Kidney (tissue), 14 donors: ENCODE measurements around the gene LPCAT1. TPM values are rescaled to one million over a fixed set of nuclear protein-coding genes. Genes with fewer than 3 reads are reported as not detected.

ENCODE experiments used
- DNase-seq, 5 donors: peaks; one replicate each; pipeline ENCODE4 v3.0.0-alpha.2; 2013 to 2020
- FAIRE-seq: peaks from 2 replicates; lab custom pipeline; 2012; peaks lifted over from hg19 to GRCh38; lab: Jason Lieb, UNC
- H3K27ac ChIP-seq, 2 donors: one replicate each; pipeline ENCODE4 v1.7.0; 2013; ENCODE audit warnings: low read depth in 2 of 2, low read length in 2 of 2, inconsistent platforms in 1 of 2
- H3K27me3 ChIP-seq: one replicate; pipeline ENCODE4 v1.7.1; 2013; ENCODE audit warnings: low read length, inconsistent platforms; ENCODE audit not compliant: control insufficient read depth, insufficient read depth
- H3K36me3 ChIP-seq, 3 donors: one replicate each; pipeline versions ENCODE4 v1.7.0 to v1.7.1; 2013; ENCODE audit warnings: low read length in 3 of 3, control low read depth in 1 of 3, inconsistent platforms in 1 of 3; ENCODE audit not compliant: insufficient read depth in 3 of 3, control insufficient read depth in 2 of 3
- H3K4me1 ChIP-seq, 3 donors: one replicate each; pipeline versions ENCODE4 v1.7.0 to v1.7.1; 2013; ENCODE audit warnings: low read length in 3 of 3, inconsistent platforms in 1 of 3, low read depth in 1 of 3; ENCODE audit not compliant: control insufficient read depth in 2 of 3, insufficient read depth in 2 of 3
- H3K4me3 ChIP-seq, 3 donors: one replicate each; pipeline versions ENCODE4 v1.7.0 to v1.8.1; 2013; ENCODE audit warnings: low read length in 3 of 3, control low read depth in 1 of 3, inconsistent platforms in 1 of 3
- H3K9ac ChIP-seq, 3 donors: one replicate each; pipeline versions ENCODE4 v1.7.0 to v1.7.1; 2013; ENCODE audit warnings: low read length in 3 of 3, control low read depth in 1 of 3, inconsistent platforms in 1 of 3
- H3K9me3 ChIP-seq, 3 donors: one replicate each; pipeline versions ENCODE4 v1.7.0 to v1.7.1; 2013; ENCODE audit warnings: low read length in 3 of 3, control low read depth in 1 of 3, inconsistent platforms in 1 of 3; ENCODE audit not compliant: control insufficient read depth in 2 of 3, insufficient read depth in 1 of 3
- intact Hi-C: fragments of 100-400 bp; cut with DNase I; formaldehyde crosslinking; loops from one replicate; pipeline ENCODE4 v1.11.1; 2022
- polyA plus RNA-seq: library from polyadenylated mRNA; stranded (reverse); fragments of 350-450 nt; fragmentation: Illumina TruSeq; extraction: RNeasy Lipid Tissue Mini Kit (QIAGEN cat#74804); gene quantifications from one replicate; pipeline ENCODE4 v1.2.3, GENCODE V29; 2014; ENCODE audit warnings: low read depth, low replicate concordance; ENCODE audit not compliant: insufficient read depth
- total RNA-seq: library from RNA; stranded (reverse); fragmentation: NEBNext Ultra II Directional; extraction: Animal tissue kit (Norgen Biotek cat#: 25700); gene quantifications from one replicate; pipeline ENCODE4 v1.2.1, GENCODE V29; 2021
- TF ChIP-seq, protein P1 (sequence below): IDR thresholded peaks from 3 replicates; pipeline ENCODE4 v1.5.1; 2012; ENCODE audit warnings: mild to moderate bottlenecking, moderate library complexity, borderline replicate concordance; ENCODE audit not compliant: insufficient read depth; ENCODE audit errors: extremely low read depth
- donor health status: control.
- donor health status: control.
- donor health status: control.
- donor health status: control.
- donor health status: control.
- donor health status: DM: yes; HTN: yes; CAD: no.
- donor health status: Normal renal cell carcinoma (clear cell type).

LPCAT1 gene
- total and polyA plus RNA-seq, 2 donors from 2014 or later = 22.2 to 46.5 TPM

- Histone ChIP-seq H3K4me1 (peaks cover 0 to 7% (median 5%) of the 10 kb centered on the region in 3 donors), H3K27ac (no peak overlapping the region), H3K36me3 (peaks cover 4 to 5% (median 4%) of the 10 kb centered on the region in 3 donors), H3K27me3 (no peaks in the 10 kb centered on the region), H3K9ac (no peak overlapping the region), H3K9me3 (peaks cover 0 to 2% (median 0%) of the 10 kb centered on the region in 3 donors), H3K4me3 (no peak overlapping the region)
- DNase-seq = no peak
- no peak for FAIRE-seq
- TF ChIP-seq, protein P1, sequence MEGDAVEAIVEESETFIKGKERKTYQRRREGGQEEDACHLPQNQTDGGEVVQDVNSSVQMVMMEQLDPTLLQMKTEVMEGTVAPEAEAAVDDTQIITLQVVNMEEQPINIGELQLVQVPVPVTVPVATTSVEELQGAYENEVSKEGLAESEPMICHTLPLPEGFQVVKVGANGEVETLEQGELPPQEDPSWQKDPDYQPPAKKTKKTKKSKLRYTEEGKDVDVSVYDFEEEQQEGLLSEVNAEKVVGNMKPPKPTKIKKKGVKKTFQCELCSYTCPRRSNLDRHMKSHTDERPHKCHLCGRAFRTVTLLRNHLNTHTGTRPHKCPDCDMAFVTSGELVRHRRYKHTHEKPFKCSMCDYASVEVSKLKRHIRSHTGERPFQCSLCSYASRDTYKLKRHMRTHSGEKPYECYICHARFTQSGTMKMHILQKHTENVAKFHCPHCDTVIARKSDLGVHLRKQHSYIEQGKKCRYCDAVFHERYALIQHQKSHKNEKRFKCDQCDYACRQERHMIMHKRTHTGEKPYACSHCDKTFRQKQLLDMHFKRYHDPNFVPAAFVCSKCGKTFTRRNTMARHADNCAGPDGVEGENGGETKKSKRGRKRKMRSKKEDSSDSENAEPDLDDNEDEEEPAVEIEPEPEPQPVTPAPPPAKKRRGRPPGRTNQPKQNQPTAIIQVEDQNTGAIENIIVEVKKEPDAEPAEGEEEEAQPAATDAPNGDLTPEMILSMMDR = no peak
- intact Hi-C loops = no loop called here
These were observed 29.8 kb downstream of the LPCAT1 start for GRCh38 chr5:1493941-1494340.

DNA sequence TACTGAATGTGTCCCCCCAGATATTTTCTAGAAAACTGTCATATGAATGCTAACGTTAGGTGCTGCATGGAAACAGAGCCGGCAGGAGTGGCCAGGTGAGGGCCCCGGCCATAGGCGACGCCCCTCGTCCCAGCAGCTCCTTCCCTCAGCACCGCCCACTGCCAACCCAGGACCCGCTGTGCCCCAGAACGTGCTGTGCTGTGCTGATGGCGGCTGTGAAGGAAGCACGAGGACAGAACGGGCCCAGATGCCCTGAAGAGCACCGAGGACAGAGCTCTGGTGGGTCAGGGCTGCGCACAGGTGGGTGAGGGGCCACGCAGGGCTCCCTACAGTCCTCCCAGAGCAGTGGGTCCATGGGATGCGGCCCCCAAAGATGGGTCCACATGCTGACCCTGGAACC, 30.3 kb downstream of the LPCAT1 start:
- H3K4me1 ChIP-seq = peaks cover 0 to 3% (median under 1%) of the 10 kb centered on the region in 3 donors
- peaks cover under 1 to 5% (median 4%) of the 10 kb centered on the region in 3 donors for H3K36me3 ChIP-seq
- peaks cover 0 to under 1% (median 0%) of the 10 kb centered on the region in 3 donors for H3K9me3 ChIP-seq
- DNase-seq (no peak), FAIRE-seq (no peak)
- H3K27me3 ChIP-seq = no peaks in the 10 kb centered on the region
- no peak overlapping the region for H3K4me3 ChIP-seq
- intact Hi-C loops = no loop called here
- H3K9ac ChIP-seq = no peak overlapping the region
- no peak overlapping the region for H3K27ac ChIP-seq
- TF ChIP-seq, protein P1 = no peak

DNA sequence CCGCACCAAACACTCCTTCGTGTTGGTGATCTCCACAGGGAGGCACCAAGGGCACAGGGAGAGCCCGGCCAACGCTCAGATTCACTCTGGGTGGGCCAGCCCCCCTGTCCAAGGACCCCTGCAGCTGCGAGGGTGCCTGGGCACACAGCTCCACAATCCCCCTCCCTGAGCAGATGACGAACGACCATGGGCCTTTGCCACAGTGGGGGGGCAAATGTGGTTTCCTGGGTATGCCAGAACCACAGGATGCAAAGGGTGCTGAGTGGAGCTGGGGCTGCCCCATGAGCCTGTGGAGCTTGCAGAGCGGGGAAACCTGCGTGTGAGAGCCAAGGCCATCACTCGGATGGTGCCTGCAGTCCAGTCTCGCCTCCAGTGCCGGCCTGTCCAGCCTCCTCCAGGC, 31.0 kb downstream of the LPCAT1 start:
- Histone ChIP-seq H3K4me3 (no peak overlapping the region), H3K4me1 (peaks cover 0 to 2% (median 0%) of the 10 kb centered on the region in 3 donors), H3K9me3 (no peaks in the 10 kb centered on the region), H3K27me3 (no peaks in the 10 kb centered on the region), H3K27ac (no peak overlapping the region), H3K9ac (no peak overlapping the region), H3K36me3 (peaks cover 0 to 5% (median 4%) of the 10 kb centered on the region in 3 donors)
- intact Hi-C loops = no loop called here
- TF ChIP-seq, protein P1 = no peak
- FAIRE-seq (no peak), DNase-seq (no peak)

- intact Hi-C loops = no loop called here
- TF ChIP-seq, protein P1 = no peak
- FAIRE-seq = no peak
- Histone ChIP-seq H3K4me3 (no peak overlapping the region), H3K9ac (no peak overlapping the region), H3K27me3 (no peaks in the 10 kb centered on the region), H3K36me3 (peaks cover 0 to 5% (median 4%) of the 10 kb centered on the region in 3 donors), H3K4me1 (no peaks in the 10 kb centered on the region), H3K9me3 (no peaks in the 10 kb centered on the region), H3K27ac (no peak overlapping the region)
- no peak for DNase-seq
These were observed 33.4 kb downstream of the LPCAT1 start for GRCh38 chr5:1490376-1490775.
